Transverse colon (tissue), 4 donors: ENCODE data around the gene SSC5D.

Source experiments
- EP300 ChIP-seq: sonication (generic); formaldehyde crosslinking; IDR thresholded peaks from one replicate; pipeline ENCODE4 v1.6.1; 2017; ENCODE audit warnings: antibody characterized with exemption, low read depth
- POLR2A ChIP-seq: fragments of 450-650 bp; IDR thresholded peaks from one replicate; pipeline ENCODE4 v1.6.1; 2016; ENCODE audit warnings: antibody characterized with exemption, mild to moderate bottlenecking, moderate library complexity
- POLR2AphosphoS5 ChIP-seq, 3 donors: sonication (generic); formaldehyde crosslinking; IDR thresholded peaks; one replicate each; pipeline ENCODE4 v1.6.1; 2016; ENCODE audit warnings: antibody characterized with exemption in 3 of 3
- TF ChIP-seq, protein P1 (sequence below), 5 experiments: fragments of 200-600 bp in 3 of 5; fragments of 450-650 bp in 2 of 5; sonication (generic) in 3 of 5; IDR thresholded peaks; 1 replicate in 2 of 5; 2 replicates in 3 of 5; pipeline ENCODE4 v1.5.1; 2016 to 2017; ENCODE audit warnings: antibody characterized with exemption in 5 of 5, inconsistent platforms in 3 of 5, mild to moderate bottlenecking in 2 of 5, moderate library complexity in 1 of 5

DNA sequence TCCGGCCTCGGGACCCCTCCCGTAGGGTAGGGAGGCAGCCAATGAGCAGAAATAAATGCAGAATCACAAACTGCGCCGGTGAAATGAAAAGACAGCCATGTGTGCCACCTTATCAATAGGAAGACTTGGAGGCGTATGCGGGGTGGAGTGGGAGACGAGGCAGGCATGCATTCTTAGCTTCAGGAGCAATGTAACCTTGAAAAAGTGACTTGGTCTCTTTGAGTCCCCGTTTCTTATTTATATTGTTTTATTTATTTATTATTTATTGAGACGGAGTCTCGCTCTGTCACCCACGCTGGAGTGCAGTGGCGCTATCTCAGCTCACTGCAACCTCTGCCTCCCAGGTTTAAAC is 16.0 kb downstream of the SSC5D start:
- TF ChIP-seq, protein P1, sequence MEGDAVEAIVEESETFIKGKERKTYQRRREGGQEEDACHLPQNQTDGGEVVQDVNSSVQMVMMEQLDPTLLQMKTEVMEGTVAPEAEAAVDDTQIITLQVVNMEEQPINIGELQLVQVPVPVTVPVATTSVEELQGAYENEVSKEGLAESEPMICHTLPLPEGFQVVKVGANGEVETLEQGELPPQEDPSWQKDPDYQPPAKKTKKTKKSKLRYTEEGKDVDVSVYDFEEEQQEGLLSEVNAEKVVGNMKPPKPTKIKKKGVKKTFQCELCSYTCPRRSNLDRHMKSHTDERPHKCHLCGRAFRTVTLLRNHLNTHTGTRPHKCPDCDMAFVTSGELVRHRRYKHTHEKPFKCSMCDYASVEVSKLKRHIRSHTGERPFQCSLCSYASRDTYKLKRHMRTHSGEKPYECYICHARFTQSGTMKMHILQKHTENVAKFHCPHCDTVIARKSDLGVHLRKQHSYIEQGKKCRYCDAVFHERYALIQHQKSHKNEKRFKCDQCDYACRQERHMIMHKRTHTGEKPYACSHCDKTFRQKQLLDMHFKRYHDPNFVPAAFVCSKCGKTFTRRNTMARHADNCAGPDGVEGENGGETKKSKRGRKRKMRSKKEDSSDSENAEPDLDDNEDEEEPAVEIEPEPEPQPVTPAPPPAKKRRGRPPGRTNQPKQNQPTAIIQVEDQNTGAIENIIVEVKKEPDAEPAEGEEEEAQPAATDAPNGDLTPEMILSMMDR (IDR thresholded peaks at IDR 0.05), result no peak
- no peak for TF ChIP-seq POLR2A
- TF ChIP-seq POLR2AphosphoS5 (IDR thresholded peaks at IDR 0.05), result no peak
- no peak for TF ChIP-seq EP300
